K562 (cell line): Measurements from ENCODE around the gene ZNF319. TPM values are rescaled to one million over a fixed set of nuclear protein-coding genes. Genes with fewer than 3 reads are reported as not detected.
A peak's percentile ranks its signal among the peaks of the same experiment; 100 is the strongest.

Experiments used
- CBFB ChIP-seq: sonication (generic); formaldehyde crosslinking; IDR thresholded peaks from 2 replicates; pipeline ENCODE4 v1.4.0; 2020; ENCODE audit warnings: mild to moderate bottlenecking, missing genetic modification reagents
- CBX2 ChIP-seq: fragments of 200-600 bp; sonication (generic); IDR thresholded peaks from one replicate; pipeline ENCODE4 v1.6.1; 2012; ENCODE audit warnings: mild to moderate bottlenecking, low read length, inconsistent platforms; ENCODE audit not compliant: insufficient read depth, poor library complexity, severe bottlenecking
- CC2D1A ChIP-seq: fragments of 450-650 bp; IDR thresholded peaks from 2 replicates; pipeline ENCODE4 v1.6.1; 2017; ENCODE audit warnings: mild to moderate bottlenecking
- CTBP1 ChIP-seq: fragments of 450-650 bp; IDR thresholded peaks from 2 replicates; pipeline ENCODE4 v1.6.1; 2016; ENCODE audit warnings: borderline replicate concordance
- HDAC2 ChIP-seq: fragments of 450-650 bp; IDR thresholded peaks from 2 replicates; pipeline ENCODE4 v1.6.1; 2016; ENCODE audit warnings: mild to moderate bottlenecking
- HMGN3 ChIP-seq: IDR thresholded peaks from 2 replicates; pipeline ENCODE4 v1.6.1; 2011; ENCODE audit warnings: borderline replicate concordance, low read depth, mild to moderate bottlenecking, mixed read lengths, low read length; ENCODE audit not compliant: insufficient read length; ENCODE audit errors: extremely low read depth
- IFI16 ChIP-seq: fragments of 250-450 bp; sonication (Bioruptor Pico); IDR thresholded peaks from 2 replicates; pipeline ENCODE4 v2.1.2; 2022; ENCODE audit warnings: mild to moderate bottlenecking, inconsistent platforms
- MYC ChIP-seq, 2 experiments: fragments of 250-450 bp in 1 of 2; sonication (Bioruptor Pico) in 1 of 2; IDR thresholded peaks; 2 replicates each; pipeline versions ENCODE4 v1.5.1 to v1.6.1; 2012 to 2021; ENCODE audit warnings: low read depth in 2 of 2, borderline replicate concordance in 1 of 2, improper control_type of control experiment in 1 of 2, low read length in 1 of 2, mild to moderate bottlenecking in 1 of 2, moderate library complexity in 1 of 2
- POLR3A ChIP-seq: IDR thresholded peaks from 2 replicates; pipeline ENCODE4 v1.6.1; 2011; ENCODE audit warnings: borderline replicate concordance, mild to moderate bottlenecking, moderate library complexity; ENCODE audit not compliant: insufficient read length, insufficient read depth; ENCODE audit errors: extremely low read depth
- POLR3G ChIP-seq: IDR thresholded peaks from 2 replicates; pipeline ENCODE4 v1.6.1; 2011; ENCODE audit not compliant: insufficient read length, insufficient replicate concordance; ENCODE audit errors: extremely low read depth
- RB1 ChIP-seq: fragments of 450-650 bp; IDR thresholded peaks from 2 replicates; pipeline ENCODE4 v1.6.1; 2017; ENCODE audit warnings: low read depth, mild to moderate bottlenecking
- ZNF134 ChIP-seq: fragments of 250-450 bp; sonication (Bioruptor Pico); conservative IDR thresholded peaks from 2 replicates; pipeline ENCODE4 v1.4.0; 2020
- ZNF184 ChIP-seq: sonication (generic); formaldehyde crosslinking; IDR thresholded peaks from 2 replicates; pipeline ENCODE4 v1.5.0; 2020; ENCODE audit warnings: missing genetic modification reagents
- ZNF217 ChIP-seq: sonication (generic); formaldehyde crosslinking; IDR thresholded peaks from 2 replicates; pipeline ENCODE4 v1.8.0; 2022; ENCODE audit warnings: mild to moderate bottlenecking, missing genetic modification reagents
- polyA plus RNA-seq, 8 experiments: library from polyadenylated mRNA; depleted of rRNA in 4 of 8; stranded (reverse) in 5 of 8; unstranded in 3 of 8; fragments of >200 nt; fragmentation: Nextera tagmentation in 2 of 8; fragmentation: Illumina TruSeq in 1 of 8; extraction: Ambion mirVana in 2 of 8; extraction: Trizol in 1 of 8; gene quantifications; 2 replicates each; pipeline versions ENCODE4 v1.2.1 to v1.2.3, GENCODE V29; 2011 to 2014; ENCODE audit warnings: inconsistent platforms in 1 of 8, missing spikeins in 1 of 8
- total RNA-seq, 7 experiments: library from RNA; depleted of rRNA in 6 of 7; stranded (reverse); fragments of >200 nt in 6 of 7; fragmentation: Illumina TruSeq in 2 of 7; extraction: Trizol in 2 of 7; gene quantifications; 2 replicates each; pipeline versions ENCODE4 v1.2.1 to v1.2.3, GENCODE V29; 2011 to 2021; ENCODE audit warnings: low replicate concordance in 1 of 7
- TF ChIP-seq, protein P1 (sequence below): fragments of 250-450 bp; sonication (Bioruptor Pico); IDR thresholded peaks from 2 replicates; pipeline ENCODE4 v1.4.0; 2020
- TF ChIP-seq, protein P2 (sequence below): sonication (generic); formaldehyde crosslinking; IDR thresholded peaks from 2 replicates; pipeline ENCODE4 v1.8.1; 2022; ENCODE audit warnings: missing genetic modification reagents
- TF ChIP-seq, protein P3 (sequence below), 2 experiments: fragments of 200-800 bp in 1 of 2; sonication (Bioruptor generic) in 1 of 2; sonication (generic) in 1 of 2; formaldehyde crosslinking in 1 of 2; IDR thresholded peaks in 1 of 2; conservative IDR thresholded peaks in 1 of 2; 2 replicates each; pipeline versions ENCODE4 v1.5.0 to v1.6.1; 2016 to 2020; ENCODE audit warnings: missing compliant biosample characterization in 1 of 2, missing genetic modification characterization in 1 of 2, missing genetic modification reagents in 1 of 2

ZNF319 gene
- total and polyA plus RNA-seq, 9 of the 15 experiments (the other 6 are each of a cell fraction or from before 2014, with no cell fraction given): 0.20 to 5.7 (median 1.4) TPM

DNA sequence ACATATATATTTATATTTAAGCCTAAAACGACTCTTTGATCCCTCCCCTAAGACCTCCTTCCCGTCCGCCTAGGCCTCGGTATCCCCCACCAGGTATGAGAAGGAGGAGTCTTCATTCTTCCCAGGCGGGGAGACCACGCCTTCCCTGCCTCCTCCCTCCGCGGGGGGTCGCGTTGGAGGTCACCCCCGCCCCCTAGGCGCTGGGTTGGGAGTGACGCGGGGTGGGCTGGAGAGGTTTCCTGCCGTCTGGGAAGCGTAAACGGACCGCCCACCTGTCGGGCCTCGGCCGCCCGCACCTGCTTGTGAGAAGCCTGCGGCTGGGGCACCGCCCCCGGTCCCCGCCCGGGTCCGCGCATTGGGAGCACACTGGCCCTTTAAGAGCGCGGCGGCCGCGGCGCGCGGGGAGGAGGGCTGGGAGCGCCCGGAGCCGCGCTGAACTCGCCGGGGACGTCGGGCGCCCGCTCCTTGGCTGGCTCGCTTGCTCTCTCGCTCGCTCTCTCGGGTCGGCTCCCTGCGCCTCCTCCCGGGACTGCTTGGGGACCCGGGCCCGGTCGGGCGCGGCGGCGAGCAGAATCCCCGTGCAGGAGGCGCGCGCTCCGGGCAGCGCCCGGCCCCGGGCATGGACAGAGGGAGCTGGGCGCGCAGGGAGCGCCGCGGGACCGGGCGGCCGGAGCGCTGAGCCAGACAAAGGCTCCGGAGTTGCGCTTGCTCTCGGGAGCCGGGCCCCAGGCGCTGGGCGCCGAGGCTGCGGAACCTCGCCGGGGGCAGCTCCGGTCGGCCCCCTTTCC is 25.1 kb upstream of the ZNF319 start, which contains the start of gene MMP15 (continued):
- TF ChIP-seq ZNF217 (no peak), CC2D1A (peak; percentile 98), HDAC2 (no peak), POLR3A (no peak), ZNF134 (CRISPR knock-in tag) (no peak), RB1 (peak; percentile 70), CTBP1 (peak; percentile 93), HMGN3 (peak; percentile 44), MYC (IDR thresholded peaks at IDR 0.05; ENCODE audit: low read depth, low read length) (peak; percentile 14; the same call in 1 of the 2 replicates), MYC (CRISPR knock-in tag; IDR thresholded peaks at IDR 0.05; ENCODE audit: borderline replicate concordance, low read depth) (no peak), CBX2 (no peak), ZNF184 (no peak), CBFB (CRISPR knock-in tag) (no peak), POLR3G (no peak), IFI16 (no peak)
- TF ChIP-seq, protein P1, sequence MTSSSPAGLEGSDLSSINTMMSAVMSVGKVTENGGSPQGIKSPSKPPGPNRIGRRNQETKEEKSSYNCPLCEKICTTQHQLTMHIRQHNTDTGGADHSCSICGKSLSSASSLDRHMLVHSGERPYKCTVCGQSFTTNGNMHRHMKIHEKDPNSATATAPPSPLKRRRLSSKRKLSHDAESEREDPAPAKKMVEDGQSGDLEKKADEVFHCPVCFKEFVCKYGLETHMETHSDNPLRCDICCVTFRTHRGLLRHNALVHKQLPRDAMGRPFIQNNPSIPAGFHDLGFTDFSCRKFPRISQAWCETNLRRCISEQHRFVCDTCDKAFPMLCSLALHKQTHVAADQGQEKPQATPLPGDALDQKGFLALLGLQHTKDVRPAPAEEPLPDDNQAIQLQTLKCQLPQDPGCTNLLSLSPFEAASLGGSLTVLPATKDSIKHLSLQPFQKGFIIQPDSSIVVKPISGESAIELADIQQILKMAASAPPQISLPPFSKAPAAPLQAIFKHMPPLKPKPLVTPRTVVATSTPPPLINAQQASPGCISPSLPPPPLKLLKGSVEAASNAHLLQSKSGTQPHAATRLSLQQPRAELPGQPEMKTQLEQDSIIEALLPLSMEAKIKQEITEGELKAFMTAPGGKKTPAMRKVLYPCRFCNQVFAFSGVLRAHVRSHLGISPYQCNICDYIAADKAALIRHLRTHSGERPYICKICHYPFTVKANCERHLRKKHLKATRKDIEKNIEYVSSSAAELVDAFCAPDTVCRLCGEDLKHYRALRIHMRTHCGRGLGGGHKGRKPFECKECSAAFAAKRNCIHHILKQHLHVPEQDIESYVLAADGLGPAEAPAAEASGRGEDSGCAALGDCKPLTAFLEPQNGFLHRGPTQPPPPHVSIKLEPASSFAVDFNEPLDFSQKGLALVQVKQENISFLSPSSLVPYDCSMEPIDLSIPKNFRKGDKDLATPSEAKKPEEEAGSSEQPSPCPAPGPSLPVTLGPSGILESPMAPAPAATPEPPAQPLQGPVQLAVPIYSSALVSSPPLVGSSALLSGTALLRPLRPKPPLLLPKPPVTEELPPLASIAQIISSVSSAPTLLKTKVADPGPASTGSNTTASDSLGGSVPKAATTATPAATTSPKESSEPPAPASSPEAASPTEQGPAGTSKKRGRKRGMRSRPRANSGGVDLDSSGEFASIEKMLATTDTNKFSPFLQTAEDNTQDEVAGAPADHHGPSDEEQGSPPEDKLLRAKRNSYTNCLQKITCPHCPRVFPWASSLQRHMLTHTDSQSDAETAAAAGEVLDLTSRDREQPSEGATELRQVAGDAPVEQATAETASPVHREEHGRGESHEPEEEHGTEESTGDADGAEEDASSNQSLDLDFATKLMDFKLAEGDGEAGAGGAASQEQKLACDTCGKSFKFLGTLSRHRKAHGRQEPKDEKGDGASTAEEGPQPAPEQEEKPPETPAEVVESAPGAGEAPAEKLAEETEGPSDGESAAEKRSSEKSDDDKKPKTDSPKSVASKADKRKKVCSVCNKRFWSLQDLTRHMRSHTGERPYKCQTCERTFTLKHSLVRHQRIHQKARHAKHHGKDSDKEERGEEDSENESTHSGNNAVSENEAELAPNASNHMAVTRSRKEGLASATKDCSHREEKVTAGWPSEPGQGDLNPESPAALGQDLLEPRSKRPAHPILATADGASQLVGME (CRISPR knock-in tag): no peak
- TF ChIP-seq, protein P2, sequence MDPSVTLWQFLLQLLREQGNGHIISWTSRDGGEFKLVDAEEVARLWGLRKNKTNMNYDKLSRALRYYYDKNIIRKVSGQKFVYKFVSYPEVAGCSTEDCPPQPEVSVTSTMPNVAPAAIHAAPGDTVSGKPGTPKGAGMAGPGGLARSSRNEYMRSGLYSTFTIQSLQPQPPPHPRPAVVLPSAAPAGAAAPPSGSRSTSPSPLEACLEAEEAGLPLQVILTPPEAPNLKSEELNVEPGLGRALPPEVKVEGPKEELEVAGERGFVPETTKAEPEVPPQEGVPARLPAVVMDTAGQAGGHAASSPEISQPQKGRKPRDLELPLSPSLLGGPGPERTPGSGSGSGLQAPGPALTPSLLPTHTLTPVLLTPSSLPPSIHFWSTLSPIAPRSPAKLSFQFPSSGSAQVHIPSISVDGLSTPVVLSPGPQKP (CRISPR knock-in tag): no peak
- TF ChIP-seq, protein P3, sequence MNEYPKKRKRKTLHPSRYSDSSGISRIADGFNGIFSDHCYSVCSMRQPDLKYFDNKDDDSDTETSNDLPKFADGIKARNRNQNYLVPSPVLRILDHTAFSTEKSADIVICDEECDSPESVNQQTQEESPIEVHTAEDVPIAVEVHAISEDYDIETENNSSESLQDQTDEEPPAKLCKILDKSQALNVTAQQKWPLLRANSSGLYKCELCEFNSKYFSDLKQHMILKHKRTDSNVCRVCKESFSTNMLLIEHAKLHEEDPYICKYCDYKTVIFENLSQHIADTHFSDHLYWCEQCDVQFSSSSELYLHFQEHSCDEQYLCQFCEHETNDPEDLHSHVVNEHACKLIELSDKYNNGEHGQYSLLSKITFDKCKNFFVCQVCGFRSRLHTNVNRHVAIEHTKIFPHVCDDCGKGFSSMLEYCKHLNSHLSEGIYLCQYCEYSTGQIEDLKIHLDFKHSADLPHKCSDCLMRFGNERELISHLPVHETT (CRISPR knock-in tag; conservative IDR thresholded peaks at IDR 0.05 in 1 of 2, IDR thresholded peaks at IDR 0.05 in 1 of 2): peak in 1 of 2 experiments; percentile 16; a peak in 1 of 4 replicates
